Measurements from ENCODE around the gene ABAT. TPM values are rescaled to one million over a fixed set of nuclear protein-coding genes. Genes with fewer than 3 reads are reported as not detected.

Gene ABAT
- total RNA-seq, 1 experiment from 2014 or later: 7.3 TPM

DNA sequence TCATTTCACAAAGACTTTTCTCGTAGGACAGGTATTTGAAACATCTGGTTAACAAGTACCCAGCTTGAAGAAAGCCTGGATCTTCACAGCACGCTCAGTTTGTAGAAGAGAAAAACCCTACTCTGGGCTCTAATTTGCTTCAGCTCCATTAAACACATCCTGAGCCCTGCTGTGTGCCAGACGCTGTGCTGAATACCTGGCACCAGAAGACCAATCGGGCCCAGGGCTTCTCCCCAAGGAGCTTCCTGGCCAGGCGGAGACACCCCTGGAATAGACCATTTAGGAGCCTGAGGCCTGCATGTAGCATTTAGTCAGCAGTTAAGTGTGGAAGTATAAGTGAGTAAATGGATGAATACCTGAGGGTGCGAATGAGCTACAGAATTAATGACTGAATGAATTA is 8.9 kb upstream of the ABAT start:
- no peak overlapping the region for H2BK120ac ChIP-seq (ENCODE audit: low read depth, low read length, poor library complexity, severe bottlenecking)
- WGBS (ENCODE audit: extremely low coverage, insufficient read length, low lambda C conversion rate): no CpG with 5 or more reads among the region's 6 CpGs
- no peak overlapping the region for H3K4ac ChIP-seq (ENCODE audit: low read depth, low read length)
- no peaks in the 10 kb centered on the region for H3K79me1 ChIP-seq (ENCODE audit: insufficient read depth, low read depth, low read length, poor library complexity, severe bottlenecking)
- no peak overlapping the region for H3K23ac ChIP-seq (ENCODE audit: insufficient read length, low read depth, low read length)
- peak overlapping the region in 1 of 2 experiments; percentile 21; a peak in 1 of 5 replicates for H3K4me3 Mint-ChIP-seq
- no peaks in the 10 kb centered on the region for H4K20me1 ChIP-seq (ENCODE audit: control insufficient read depth, insufficient read depth, insufficient read length)
- H3K27me3 Mint-ChIP-seq (ENCODE audit: low read depth): peaks cover 6% of the 10 kb centered on the region; the same call in 1 of the 2 replicates
- H2BK15ac ChIP-seq (ENCODE audit: low read depth, low read length): no peak overlapping the region
- no peak overlapping the region for H3K4me2 ChIP-seq (ENCODE audit: insufficient read depth, insufficient read length, low read length)
- H2AFZ ChIP-seq (ENCODE audit: low read length): no peak overlapping the region
- H2BK20ac ChIP-seq (ENCODE audit: low read depth, low read length, poor library complexity, severe bottlenecking): no peak overlapping the region
- H4K91ac ChIP-seq (ENCODE audit: insufficient read length, low read depth, low read length): no peak overlapping the region
- H3K27ac Mint-ChIP-seq: peak overlapping the region in 1 of 3 experiments; percentile 93; a peak in 1 of 7 replicates
- no peaks in the 10 kb centered on the region for H3K79me2 ChIP-seq (ENCODE audit: insufficient read depth, low read length)
- no peak overlapping the region for H4K5ac ChIP-seq (ENCODE audit: insufficient read length, low read depth, low read length)
- H3K56ac ChIP-seq (ENCODE audit: insufficient read length, low read depth, low read length): no peak overlapping the region
- DNase-seq: peak; percentile 45
- no peak overlapping the region for H3T11ph ChIP-seq (ENCODE audit: low read length)
- no peaks in the 10 kb centered on the region; a peak in 1 of 7 replicates for H3K36me3 Mint-ChIP-seq (ENCODE audit: insufficient read depth in 1 of 3, low read depth in 3 of 3)
- no peaks in the 10 kb centered on the region for H3K23me2 ChIP-seq (ENCODE audit: insufficient read length, low read depth, low read length, poor library complexity, severe bottlenecking)
- H3K4me1 ChIP-seq (ENCODE audit: insufficient read depth, low read length): no peaks in the 10 kb centered on the region
- no peak overlapping the region for H4K8ac ChIP-seq (replicated peaks; ENCODE audit: insufficient read length, low read depth, low read length)
- H3K9me3 Mint-ChIP-seq: no peaks in the 10 kb centered on the region; a peak in 1 of 5 replicates
- H3K9ac ChIP-seq (ENCODE audit: extremely low read depth, insufficient read length, low read length): no peak overlapping the region
- H3K4me1 Mint-ChIP-seq: peaks cover 8 to 9% of the 10 kb centered on the region in 2 experiments
- H3K18ac ChIP-seq (ENCODE audit: insufficient read length, low read depth, low read length): no peak overlapping the region
- no peak overlapping the region for H3K27ac ChIP-seq (ENCODE audit: insufficient read length, low read depth, low read length)
- no peak overlapping the region for H2BK5ac ChIP-seq (ENCODE audit: insufficient read length, low read length)
- no peaks in the 10 kb centered on the region for H3K27me3 ChIP-seq (ENCODE audit: insufficient read depth, low read length)
- TF ChIP-seq CTCF (conservative IDR thresholded peaks at IDR 0.05): no peak
- H3K14ac ChIP-seq (ENCODE audit: insufficient read depth, low read length): no peak overlapping the region
- no peak overlapping the region for H2BK12ac ChIP-seq (ENCODE audit: insufficient read length, low read depth, low read length)
- H2AK5ac ChIP-seq (ENCODE audit: insufficient read length, low read length): no peak overlapping the region
- H3K9me3 ChIP-seq (ENCODE audit: control insufficient read depth, low read depth, low read length): no peaks in the 10 kb centered on the region
